ENCODE measurements around the gene ARHGEF7. TPM values are rescaled to one million over a fixed set of nuclear protein-coding genes. Genes with fewer than 3 reads are reported as not detected.

ARHGEF7 gene
- total RNA-seq, 2 donors from 2014 or later: 46.7 to 50.7 TPM

DNA sequence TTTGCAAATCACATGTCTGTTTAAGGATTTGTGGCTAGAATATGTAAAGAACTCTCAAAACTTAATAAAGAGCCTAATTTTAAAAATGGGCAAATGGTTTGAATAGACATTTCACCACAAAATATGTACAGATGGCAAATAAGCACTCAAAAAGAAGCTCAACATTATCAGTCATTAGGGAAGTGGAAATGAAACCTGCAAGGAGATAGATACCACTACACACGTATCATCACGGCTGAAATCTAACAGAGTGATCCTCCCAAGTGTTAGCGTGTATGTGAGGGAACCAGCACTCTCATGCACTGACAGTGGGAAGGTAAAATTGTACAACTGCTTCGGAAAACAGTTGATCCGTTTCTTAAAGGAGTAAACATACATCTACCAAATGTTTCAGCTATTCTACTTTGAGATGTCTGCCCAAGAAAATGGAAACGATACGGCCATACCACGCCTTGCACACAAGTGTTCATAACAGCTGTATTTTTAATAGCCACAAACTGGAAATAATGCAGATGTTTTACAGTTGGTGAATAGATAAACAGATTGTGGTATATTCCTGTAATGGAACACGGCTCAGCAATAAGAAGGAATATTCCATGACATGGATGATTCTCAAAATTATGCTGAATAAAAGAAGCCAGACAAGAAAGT is 14.5 kb downstream of the ARHGEF7 start:
- no peak overlapping the region for H3K27ac ChIP-seq
- no peaks in the 10 kb centered on the region for H3K36me3 ChIP-seq
- no peaks in the 10 kb centered on the region for H3K9me3 ChIP-seq
- no peaks in the 10 kb centered on the region for H3K4me1 ChIP-seq
- TF ChIP-seq, protein P1, sequence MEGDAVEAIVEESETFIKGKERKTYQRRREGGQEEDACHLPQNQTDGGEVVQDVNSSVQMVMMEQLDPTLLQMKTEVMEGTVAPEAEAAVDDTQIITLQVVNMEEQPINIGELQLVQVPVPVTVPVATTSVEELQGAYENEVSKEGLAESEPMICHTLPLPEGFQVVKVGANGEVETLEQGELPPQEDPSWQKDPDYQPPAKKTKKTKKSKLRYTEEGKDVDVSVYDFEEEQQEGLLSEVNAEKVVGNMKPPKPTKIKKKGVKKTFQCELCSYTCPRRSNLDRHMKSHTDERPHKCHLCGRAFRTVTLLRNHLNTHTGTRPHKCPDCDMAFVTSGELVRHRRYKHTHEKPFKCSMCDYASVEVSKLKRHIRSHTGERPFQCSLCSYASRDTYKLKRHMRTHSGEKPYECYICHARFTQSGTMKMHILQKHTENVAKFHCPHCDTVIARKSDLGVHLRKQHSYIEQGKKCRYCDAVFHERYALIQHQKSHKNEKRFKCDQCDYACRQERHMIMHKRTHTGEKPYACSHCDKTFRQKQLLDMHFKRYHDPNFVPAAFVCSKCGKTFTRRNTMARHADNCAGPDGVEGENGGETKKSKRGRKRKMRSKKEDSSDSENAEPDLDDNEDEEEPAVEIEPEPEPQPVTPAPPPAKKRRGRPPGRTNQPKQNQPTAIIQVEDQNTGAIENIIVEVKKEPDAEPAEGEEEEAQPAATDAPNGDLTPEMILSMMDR (IDR thresholded peaks at IDR 0.05): no peak
- H3K4me3 ChIP-seq: no peak overlapping the region
- no peak overlapping the region for H3K9ac ChIP-seq (ENCODE audit: low read depth in 2 of 2, low read length in 2 of 2)
- H3K27me3 ChIP-seq: no peaks in the 10 kb centered on the region
- intact Hi-C loops (cut with DNase I): no loop called here
- no peak for DNase-seq

DNA sequence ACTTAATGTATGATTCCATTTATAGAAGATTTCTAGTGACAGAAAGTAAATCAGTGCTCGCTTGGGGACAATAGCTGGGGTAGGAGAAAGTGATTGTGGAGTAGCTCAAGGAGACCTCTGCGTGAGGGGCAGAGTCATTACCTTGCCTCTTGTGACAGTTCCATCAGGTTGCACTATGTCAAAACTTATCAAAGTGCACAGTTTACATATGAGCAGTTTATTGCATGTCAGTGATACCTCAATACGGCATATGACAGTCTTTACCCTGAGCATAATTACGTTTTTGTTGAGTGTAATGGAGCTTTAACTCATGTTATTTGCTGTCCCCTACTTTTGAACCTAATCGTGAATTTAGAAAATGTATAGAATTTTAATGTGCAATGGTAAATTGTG is 15.0 kb downstream of the ARHGEF7 start:
- TF ChIP-seq, protein P1 (IDR thresholded peaks at IDR 0.05): no peak
- intact Hi-C loops (cut with DNase I): no loop called here
- no peak overlapping the region for H3K9ac ChIP-seq (ENCODE audit: low read depth in 2 of 2, low read length in 2 of 2)

DNA sequence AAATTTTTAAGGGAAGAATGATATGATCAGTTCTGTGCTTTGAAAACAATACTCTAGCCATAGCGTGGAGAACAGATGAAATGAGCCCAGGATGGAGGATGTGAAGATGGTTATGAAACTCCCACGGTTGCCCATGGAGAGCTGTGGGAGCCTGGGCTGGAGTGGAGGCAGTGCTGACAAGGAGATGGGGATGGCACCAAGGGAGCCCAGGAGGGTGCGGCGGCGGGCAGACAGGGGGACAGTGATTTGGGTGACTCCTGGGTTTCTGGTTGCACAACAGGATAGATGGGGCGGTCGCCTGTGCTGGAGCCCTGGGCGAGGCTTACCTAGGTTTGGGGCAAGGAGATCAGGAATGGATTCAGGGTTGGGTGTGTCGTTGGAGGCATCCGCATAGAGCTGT is 15.9 kb downstream of the ARHGEF7 start:
- Histone ChIP-seq H3K9ac (ENCODE audit: low read depth in 2 of 2, low read length in 2 of 2) (no peak overlapping the region), H3K4me1 (no peaks in the 10 kb centered on the region), H3K36me3 (no peaks in the 10 kb centered on the region), H3K9me3 (no peaks in the 10 kb centered on the region), H3K27ac (no peak overlapping the region), H3K4me3 (no peak overlapping the region), H3K27me3 (no peaks in the 10 kb centered on the region)
- TF ChIP-seq, protein P1 (IDR thresholded peaks at IDR 0.05): no peak
- intact Hi-C loops (cut with DNase I): no loop called here
- DNase-seq: no peak

More for the DNA sequence above, 15.0 kb downstream of the ARHGEF7 start:
- H3K27ac ChIP-seq: no peak overlapping the region
- no peaks in the 10 kb centered on the region for H3K9me3 ChIP-seq
- no peak for DNase-seq
- H3K4me3 ChIP-seq: no peak overlapping the region
- H3K4me1 ChIP-seq: no peaks in the 10 kb centered on the region
- H3K27me3 ChIP-seq: no peaks in the 10 kb centered on the region
- no peaks in the 10 kb centered on the region for H3K36me3 ChIP-seq

DNA sequence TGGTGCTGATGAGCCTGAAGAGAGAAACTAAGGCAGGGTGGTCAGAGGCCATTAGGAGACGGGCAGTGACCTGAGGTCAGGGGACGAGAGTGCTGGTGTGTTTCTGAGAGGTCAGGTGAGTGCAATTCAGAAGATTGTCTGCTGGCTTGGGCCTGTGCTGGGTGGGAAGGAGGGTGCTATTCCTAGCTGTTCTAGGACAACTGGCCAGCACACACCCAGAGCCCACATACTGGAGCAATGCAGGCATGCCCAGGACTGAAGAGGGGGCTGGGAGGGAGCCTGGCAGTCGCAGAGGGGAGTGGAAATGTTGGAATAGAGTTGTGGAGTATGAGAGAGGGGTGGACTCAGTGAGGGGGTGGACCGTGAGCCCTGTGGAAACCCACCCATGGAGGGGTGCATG is 16.5 kb downstream of the ARHGEF7 start:
- intact Hi-C loops (cut with DNase I): no loop called here
- Histone ChIP-seq H3K27me3 (no peaks in the 10 kb centered on the region), H3K9me3 (no peaks in the 10 kb centered on the region), H3K27ac (no peak overlapping the region), H3K4me1 (no peaks in the 10 kb centered on the region), H3K9ac (ENCODE audit: low read depth in 2 of 2, low read length in 2 of 2) (no peak overlapping the region), H3K4me3 (no peak overlapping the region), H3K36me3 (no peaks in the 10 kb centered on the region)
- no peak for DNase-seq
- TF ChIP-seq, protein P1 (IDR thresholded peaks at IDR 0.05): no peak

DNA sequence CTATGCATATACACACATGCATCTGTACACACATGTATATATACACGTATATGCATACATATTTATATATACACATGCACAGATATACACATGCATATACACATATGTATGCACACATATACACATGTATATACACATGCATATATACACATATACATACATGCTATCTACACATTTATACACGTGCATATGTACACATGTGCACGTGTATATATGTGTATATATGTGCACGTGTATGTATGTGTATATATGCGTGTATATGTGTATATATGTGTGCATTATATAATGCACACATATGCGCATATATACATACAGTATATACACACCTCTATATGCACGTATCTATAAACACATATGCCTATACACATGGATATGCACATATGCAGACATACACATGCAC is 17.8 kb downstream of the ARHGEF7 start:
- Histone ChIP-seq H3K4me3 (no peak overlapping the region), H3K36me3 (no peaks in the 10 kb centered on the region), H3K27ac (no peak overlapping the region), H3K9me3 (no peaks in the 10 kb centered on the region), H3K9ac (ENCODE audit: low read depth in 2 of 2, low read length in 2 of 2) (no peak overlapping the region), H3K4me1 (no peaks in the 10 kb centered on the region), H3K27me3 (no peaks in the 10 kb centered on the region)
- intact Hi-C loops (cut with DNase I): no loop called here
- DNase-seq: no peak
- TF ChIP-seq, protein P1 (IDR thresholded peaks at IDR 0.05): no peak
